ENCODE measurements around the gene CDPF1.

DNA sequence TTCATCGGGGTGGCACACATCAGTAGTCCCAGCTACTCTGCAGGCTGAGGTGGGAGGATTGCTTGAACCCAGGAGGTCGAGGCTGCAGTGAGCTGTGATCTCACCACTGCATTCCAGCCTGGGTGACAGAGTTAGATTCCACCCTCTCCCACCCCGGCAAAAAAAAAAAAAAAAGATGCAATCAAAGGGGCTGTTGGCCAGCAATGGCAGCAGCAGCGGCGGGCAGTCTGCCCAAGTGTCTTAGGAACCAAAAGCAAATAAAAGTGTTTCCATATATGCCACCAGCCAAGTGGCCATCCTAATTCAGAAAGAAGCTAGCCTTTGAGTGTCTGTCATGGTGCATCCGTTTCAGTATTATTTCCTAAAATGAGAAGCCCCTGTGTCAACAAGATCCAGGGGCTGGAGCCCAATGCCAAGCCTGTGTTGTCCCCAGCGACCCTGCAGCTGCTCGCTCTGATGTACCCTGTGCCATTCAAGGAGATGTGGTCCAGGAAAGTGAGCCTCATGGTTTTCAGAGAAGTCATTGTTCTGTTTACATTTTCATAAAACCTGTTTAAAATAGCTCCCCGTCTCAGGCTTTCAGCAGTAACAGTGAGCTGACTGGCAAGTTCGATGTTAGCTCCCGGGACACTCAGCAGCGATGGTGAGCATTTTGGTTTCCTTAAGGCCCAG, 12.5 kb downstream of the CDPF1 start:
- TF ChIP-seq POLR2A (IDR thresholded peaks at IDR 0.05; ENCODE audit: low read length) (no peak), GATA1 (IDR thresholded peaks at IDR 0.05; ENCODE audit: low read depth, low read length) (no peak)
